Tibial artery (tissue), 4 donors: ENCODE data around the gene EPN2.

ENCODE experiments used
- DNase-seq, 2 donors: peaks; one replicate each; pipeline ENCODE4 v3.0.0-alpha.2; 2019
- H3K27ac ChIP-seq, 2 donors: fragments of 200-600 bp; sonication (generic) in 1 of 2; 1 replicate in 1 of 2; 2 replicates in 1 of 2; pipeline ENCODE4 v1.5.1; 2018 to 2019; ENCODE audit warnings: mild to moderate bottlenecking in 1 of 2
- H3K27me3 ChIP-seq, 2 donors: fragments of 200-600 bp; sonication (generic) in 1 of 2; one replicate each; pipeline versions ENCODE4 v1.5.1 to v1.6.0; 2016 to 2019
- H3K36me3 ChIP-seq, 3 donors: fragments of 200-600 bp; sonication (generic) in 2 of 3; one replicate each; pipeline ENCODE4 v1.5.1; 2016 to 2019; ENCODE audit warnings: mild to moderate bottlenecking in 2 of 3
- H3K4me1 ChIP-seq, 4 donors: fragments of 200-600 bp; sonication (generic) in 2 of 4; 1 replicate in 3 of 4; 2 replicates in 1 of 4; pipeline ENCODE4 v1.5.1; 2016 to 2019
- H3K4me3 ChIP-seq, 2 donors: fragments of 200-600 bp; sonication (generic) in 1 of 2; 1 replicate in 1 of 2; 2 replicates in 1 of 2; pipeline ENCODE4 v1.5.1; 2018 to 2019; ENCODE audit warnings: mild to moderate bottlenecking in 2 of 2
- H3K9me3 ChIP-seq, 3 donors: fragments of 200-600 bp; sonication (generic) in 1 of 3; one replicate each; pipeline ENCODE4 v1.5.1; 2016 to 2019
- CTCF ChIP-seq, 2 experiments: fragments of 200-600 bp in 1 of 2; fragments of 450-650 bp in 1 of 2; IDR thresholded peaks; one replicate each; pipeline ENCODE4 v1.5.1; 2017 to 2019; ENCODE audit warnings: antibody characterized with exemption in 2 of 2, mild to moderate bottlenecking in 1 of 2, moderate library complexity in 1 of 2
- intact Hi-C: fragments of 100-400 bp; cut with DNase I; formaldehyde crosslinking; loops from one replicate; pipeline ENCODE4 v1.15.0; 2023; ENCODE audit warnings: low total_unique reads

Gene EPN2

DNA sequence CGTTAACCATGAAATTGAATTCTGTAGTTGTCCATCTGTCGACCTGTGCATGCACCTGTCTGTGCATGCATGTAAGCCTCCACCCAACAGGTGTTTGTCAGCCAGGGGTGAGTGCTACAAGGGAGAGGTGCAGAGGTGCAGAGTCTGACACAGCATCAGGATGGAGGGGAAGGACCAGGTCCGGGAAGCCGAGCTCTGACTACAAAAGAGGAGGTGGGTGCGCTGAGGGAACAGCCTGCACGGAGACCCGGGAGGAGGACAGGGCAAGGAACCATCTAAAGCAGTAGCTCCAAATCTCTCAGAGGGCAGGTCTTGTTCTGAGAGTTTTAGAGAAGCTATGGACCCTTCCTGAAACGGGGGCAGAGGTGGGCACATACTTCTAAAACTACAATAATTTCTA, 71.2 kb downstream of the EPN2 start:
- DNase-seq = no peak
- Histone ChIP-seq H3K9me3 (no peaks in the 10 kb centered on the region), H3K36me3 (peaks cover 11 to 47% (median 34%) of the 10 kb centered on the region in 3 donors), H3K4me3 (no peak overlapping the region), H3K27ac (no peak overlapping the region), H3K27me3 (no peaks in the 10 kb centered on the region), H3K4me1 (peaks cover 0 to 16% (median 6%) of the 10 kb centered on the region in 4 donors)
- TF ChIP-seq CTCF (IDR thresholded peaks at IDR 0.05) = no peak
- intact Hi-C loops = no loop called here

- H3K4me1 ChIP-seq = peaks cover 0 to 9% (median 4%) of the 10 kb centered on the region in 4 donors
- no peaks in the 10 kb centered on the region for H3K9me3 ChIP-seq
- TF ChIP-seq CTCF (IDR thresholded peaks at IDR 0.05) = no peak
- H3K4me3 ChIP-seq = no peak overlapping the region
- H3K27me3 ChIP-seq = no peaks in the 10 kb centered on the region
- no peak overlapping the region for H3K27ac ChIP-seq
- no peak for DNase-seq
- intact Hi-C loops = no loop called here
- peaks cover 11 to 51% (median 47%) of the 10 kb centered on the region in 3 donors for H3K36me3 ChIP-seq
Measured at GRCh38 chr17:19309701-19310100, 72.5 kb downstream of the EPN2 start.

DNA sequence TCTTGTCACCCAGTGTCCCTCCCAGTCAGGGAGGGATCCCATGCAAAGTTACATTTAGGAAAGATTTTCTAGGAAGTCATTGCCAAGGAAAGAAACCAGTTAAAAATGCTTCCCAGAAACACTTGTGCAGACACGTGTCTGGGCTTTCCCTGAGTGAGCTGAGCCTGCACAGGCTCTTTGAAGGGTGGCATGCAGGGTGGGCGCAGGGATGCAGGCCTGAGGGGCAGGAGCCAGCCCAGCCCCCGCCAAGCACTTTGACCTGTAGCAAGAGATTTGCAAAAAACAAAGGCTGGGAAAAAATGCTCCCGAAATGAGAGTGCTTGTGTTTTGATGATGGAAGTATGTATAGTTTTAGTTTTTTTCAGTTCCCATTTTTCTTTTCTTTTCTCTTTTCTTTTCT, 73.0 kb downstream of the EPN2 start:
- Histone ChIP-seq H3K4me3 (no peak overlapping the region), H3K27me3 (no peaks in the 10 kb centered on the region), H3K36me3 (peaks cover 11 to 56% (median 50%) of the 10 kb centered on the region in 3 donors), H3K27ac (no peak overlapping the region), H3K4me1 (peaks cover 0 to 5% (median 3%) of the 10 kb centered on the region in 4 donors), H3K9me3 (no peaks in the 10 kb centered on the region)
- intact Hi-C loops = no loop called here
- no peak for TF ChIP-seq CTCF (IDR thresholded peaks at IDR 0.05)
- no peak for DNase-seq

DNA sequence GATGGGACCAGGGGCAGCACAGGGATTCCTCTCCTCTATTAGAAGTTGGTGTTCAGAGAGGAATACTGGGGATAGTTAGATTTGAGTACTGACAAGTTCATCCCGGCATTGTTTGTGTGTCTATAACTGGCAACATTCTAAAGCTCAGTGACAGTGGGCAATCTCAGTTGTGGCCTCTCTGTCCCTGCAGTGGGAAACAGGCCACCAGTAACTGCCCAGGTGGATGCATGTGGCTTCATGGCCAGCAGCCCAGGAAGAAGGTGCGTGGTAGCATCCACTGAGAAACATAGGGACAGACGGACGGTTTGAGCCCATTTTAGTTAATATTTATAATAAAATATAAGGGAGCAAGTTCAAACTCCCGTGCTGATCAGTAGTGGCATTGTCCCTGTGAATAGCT, 73.8 kb downstream of the EPN2 start:
- Histone ChIP-seq H3K4me1 (no peaks in the 10 kb centered on the region), H3K9me3 (no peaks in the 10 kb centered on the region), H3K27me3 (no peaks in the 10 kb centered on the region), H3K36me3 (peaks cover 11 to 64% (median 47%) of the 10 kb centered on the region in 3 donors), H3K27ac (no peak overlapping the region), H3K4me3 (no peak overlapping the region)
- intact Hi-C loops = no loop called here
- DNase-seq = no peak
- TF ChIP-seq CTCF (IDR thresholded peaks at IDR 0.05) = no peak

- DNase-seq = no peak
- no peak overlapping the region for H3K27ac ChIP-seq
- TF ChIP-seq CTCF (IDR thresholded peaks at IDR 0.05) = no peak
- no peaks in the 10 kb centered on the region for H3K27me3 ChIP-seq
- H3K4me3 ChIP-seq = no peak overlapping the region
- H3K4me1 ChIP-seq = no peaks in the 10 kb centered on the region
- intact Hi-C loops = no loop called here
- peaks cover 11 to 70% (median 44%) of the 10 kb centered on the region in 3 donors for H3K36me3 ChIP-seq
- H3K9me3 ChIP-seq = no peaks in the 10 kb centered on the region
Measured at GRCh38 chr17:19311421-19312215, 74.5 kb downstream of the EPN2 start.
